Measurements from ENCODE around the gene BAD.

- TF ChIP-seq CTCF (IDR thresholded peaks at IDR 0.05) = no peak
- TF ChIP-seq RAD21 (conservative IDR thresholded peaks at IDR 0.05 in 1 of 2, IDR thresholded peaks at IDR 0.05 in 1 of 2) = no peak
- no peak for TF ChIP-seq MYC (IDR thresholded peaks at IDR 0.05; ENCODE audit: borderline replicate concordance, low read length)
- no peak for TF ChIP-seq SMC3 (IDR thresholded peaks at IDR 0.05)
- TF ChIP-seq PBX3 (IDR thresholded peaks at IDR 0.05) = no peak
- no peak for TF ChIP-seq BHLHE40 (IDR thresholded peaks at IDR 0.05; ENCODE audit: low read depth, low read length)
- no peak for TF ChIP-seq FOSL2 (IDR thresholded peaks at IDR 0.05)
- no peak for TF ChIP-seq FOSL2 (CRISPR knock-in tag; IDR thresholded peaks at IDR 0.05)
- TF ChIP-seq REST (IDR thresholded peaks at IDR 0.05) = no peak
- TF ChIP-seq CHD2 (IDR thresholded peaks at IDR 0.05; ENCODE audit: low read length, partially characterized antibody) = no peak
- TF ChIP-seq USF2 (IDR thresholded peaks at IDR 0.05) = no peak
- no peak for TF ChIP-seq EP300 (IDR thresholded peaks at IDR 0.05)
Observed at GRCh38 chr11:64224151-64224890, 60.1 kb downstream of the BAD start.

Data from A549 (cell line).